ENCODE measurements around the gene NAA25. TPM values are rescaled to one million over a fixed set of nuclear protein-coding genes. Genes with fewer than 3 reads are reported as not detected.

Gene NAA25
- total RNA-seq, 1 donor from 2014 or later, result 24.1 TPM

DNA sequence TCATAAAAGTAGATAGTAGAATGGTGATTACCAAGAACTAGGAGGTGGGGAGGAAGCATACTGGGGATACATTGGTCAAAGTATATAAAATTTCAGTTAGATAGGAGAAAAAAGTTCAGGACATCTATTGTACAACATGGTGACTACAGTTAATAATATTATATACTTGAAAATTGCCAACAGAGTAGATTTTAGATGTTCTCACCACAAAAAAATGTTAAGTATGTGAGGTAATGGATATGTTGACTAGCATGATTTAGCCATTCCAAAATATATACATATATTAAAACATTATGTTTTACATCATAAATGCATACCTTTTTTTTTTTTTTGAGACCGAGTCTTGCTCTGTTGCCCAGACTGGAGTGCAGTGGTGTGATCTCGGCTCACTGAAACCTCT lies 126.6 kb downstream of the NAA25 start:
- TF ChIP-seq, protein P1, sequence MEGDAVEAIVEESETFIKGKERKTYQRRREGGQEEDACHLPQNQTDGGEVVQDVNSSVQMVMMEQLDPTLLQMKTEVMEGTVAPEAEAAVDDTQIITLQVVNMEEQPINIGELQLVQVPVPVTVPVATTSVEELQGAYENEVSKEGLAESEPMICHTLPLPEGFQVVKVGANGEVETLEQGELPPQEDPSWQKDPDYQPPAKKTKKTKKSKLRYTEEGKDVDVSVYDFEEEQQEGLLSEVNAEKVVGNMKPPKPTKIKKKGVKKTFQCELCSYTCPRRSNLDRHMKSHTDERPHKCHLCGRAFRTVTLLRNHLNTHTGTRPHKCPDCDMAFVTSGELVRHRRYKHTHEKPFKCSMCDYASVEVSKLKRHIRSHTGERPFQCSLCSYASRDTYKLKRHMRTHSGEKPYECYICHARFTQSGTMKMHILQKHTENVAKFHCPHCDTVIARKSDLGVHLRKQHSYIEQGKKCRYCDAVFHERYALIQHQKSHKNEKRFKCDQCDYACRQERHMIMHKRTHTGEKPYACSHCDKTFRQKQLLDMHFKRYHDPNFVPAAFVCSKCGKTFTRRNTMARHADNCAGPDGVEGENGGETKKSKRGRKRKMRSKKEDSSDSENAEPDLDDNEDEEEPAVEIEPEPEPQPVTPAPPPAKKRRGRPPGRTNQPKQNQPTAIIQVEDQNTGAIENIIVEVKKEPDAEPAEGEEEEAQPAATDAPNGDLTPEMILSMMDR (IDR thresholded peaks at IDR 0.05), result no peak
- TF ChIP-seq POLR2AphosphoS5 (IDR thresholded peaks at IDR 0.05; ENCODE audit: insufficient read depth in 1 of 2, low read depth in 1 of 2), result no peak
- TF ChIP-seq POLR2A (IDR thresholded peaks at IDR 0.05), result no peak
- no peaks in the 10 kb centered on the region for H3K4me1 ChIP-seq
- H3K27ac ChIP-seq, result no peak overlapping the region
- DNase-seq (ENCODE audit: extremely low spot score in 2 of 2), result no peak
- H3K4me3 ChIP-seq, result no peak overlapping the region
- no peaks in the 10 kb centered on the region for H3K27me3 ChIP-seq
- no peaks in the 10 kb centered on the region for H3K9me3 ChIP-seq
- intact Hi-C loops (cut with DNase I), result no loop called here
- no peaks in the 10 kb centered on the region for H3K36me3 ChIP-seq

DNA sequence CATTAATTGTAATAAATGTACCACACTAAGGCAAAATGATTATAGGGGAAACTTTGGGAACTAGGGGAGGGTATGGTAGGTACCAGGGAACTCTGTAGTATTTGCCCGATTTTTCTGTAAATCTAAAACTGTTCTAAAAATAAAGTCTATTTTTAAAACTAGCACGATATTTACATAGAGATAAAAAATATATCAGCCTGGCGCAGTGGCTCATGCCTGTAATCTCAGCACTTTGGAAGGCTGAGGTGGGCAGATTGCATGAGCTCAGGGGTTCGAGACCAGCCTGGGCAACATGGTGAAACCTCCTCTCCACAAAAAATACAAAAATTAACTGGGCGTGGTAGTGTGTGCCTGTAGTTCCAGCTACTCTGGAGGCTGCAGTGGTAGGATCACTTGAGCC lies 128.0 kb downstream of the NAA25 start:
- no peak overlapping the region for H3K4me3 ChIP-seq
- H3K36me3 ChIP-seq, result no peaks in the 10 kb centered on the region
- H3K27me3 ChIP-seq, result no peaks in the 10 kb centered on the region
- no peak overlapping the region for H3K27ac ChIP-seq
- no peak for DNase-seq (ENCODE audit: extremely low spot score in 2 of 2)
- TF ChIP-seq POLR2AphosphoS5 (IDR thresholded peaks at IDR 0.05; ENCODE audit: insufficient read depth in 1 of 2, low read depth in 1 of 2) (no peak), POLR2A (IDR thresholded peaks at IDR 0.05) (no peak)
- TF ChIP-seq, protein P1 (IDR thresholded peaks at IDR 0.05), result no peak
- intact Hi-C loops (cut with DNase I), result no loop called here
- H3K9me3 ChIP-seq, result no peaks in the 10 kb centered on the region
- no peaks in the 10 kb centered on the region for H3K4me1 ChIP-seq

DNA sequence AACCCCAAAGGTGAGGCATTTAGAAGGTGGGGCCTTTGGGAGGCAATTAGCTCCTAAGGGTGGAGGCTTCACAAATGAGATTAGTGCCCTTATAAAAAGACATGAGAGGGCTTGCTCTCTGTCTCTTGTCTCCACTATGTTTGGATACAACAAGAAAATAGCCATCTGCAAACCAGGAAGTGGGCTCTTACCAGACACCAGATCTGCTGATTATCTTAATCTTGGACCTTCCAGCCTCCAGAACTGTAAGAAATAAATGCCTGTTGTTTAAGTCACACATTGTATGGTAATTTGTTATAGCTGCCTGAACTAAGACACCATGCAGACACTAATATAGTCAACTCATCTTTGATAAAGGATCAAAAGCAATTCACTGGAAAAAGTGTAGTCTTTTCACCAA lies 130.0 kb downstream of the NAA25 start:
- Histone ChIP-seq H3K4me1 (no peaks in the 10 kb centered on the region), H3K36me3 (no peaks in the 10 kb centered on the region), H3K27ac (no peak overlapping the region), H3K27me3 (no peaks in the 10 kb centered on the region), H3K4me3 (no peak overlapping the region), H3K9me3 (no peaks in the 10 kb centered on the region)
- intact Hi-C loops (cut with DNase I), result no loop called here
- TF ChIP-seq, protein P1 (IDR thresholded peaks at IDR 0.05), result no peak
- DNase-seq (ENCODE audit: extremely low spot score in 2 of 2), result no peak

DNA sequence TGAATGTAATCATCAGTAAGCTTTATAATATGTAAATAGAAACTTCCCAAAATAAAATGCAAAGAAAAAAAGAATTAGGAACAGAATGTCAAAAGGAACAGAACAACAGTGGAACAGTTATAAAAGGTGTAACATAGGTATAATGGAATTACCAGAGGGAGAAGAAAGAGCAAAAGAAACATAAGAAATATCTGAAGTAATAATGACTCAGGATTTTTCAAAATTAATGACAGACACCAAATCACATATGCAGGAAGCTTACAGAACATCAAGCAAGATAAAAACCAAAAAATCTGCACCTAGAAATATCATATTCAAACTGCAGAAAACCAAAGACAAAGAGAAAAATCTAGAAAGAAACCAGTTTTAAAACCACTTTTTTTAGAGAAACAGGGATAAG lies 131.7 kb downstream of the NAA25 start:
- Histone ChIP-seq H3K4me1 (no peaks in the 10 kb centered on the region), H3K9me3 (no peaks in the 10 kb centered on the region), H3K27ac (no peak overlapping the region), H3K36me3 (no peaks in the 10 kb centered on the region), H3K27me3 (no peaks in the 10 kb centered on the region), H3K4me3 (no peak overlapping the region)
- intact Hi-C loops (cut with DNase I), result no loop called here
- TF ChIP-seq, protein P1 (IDR thresholded peaks at IDR 0.05), result no peak
- TF ChIP-seq POLR2A (IDR thresholded peaks at IDR 0.05), result no peak
- no peak for TF ChIP-seq POLR2AphosphoS5 (IDR thresholded peaks at IDR 0.05; ENCODE audit: insufficient read depth in 1 of 2, low read depth in 1 of 2)
- DNase-seq (ENCODE audit: extremely low spot score in 2 of 2), result no peak

Small RNA genes lying within 50 kb of the gene (microRNA-seq; reads per million reads assigned to microRNA genes)
- not detected for gene MIR3657 (ENCODE audit: borderline number of aligned reads, borderline replicate concordance)

Small RNA genes lying within 50 kb of the gene (small RNA-seq; reads per million reads assigned to genes)
- 0.34 reads per million for gene AC004024.1
- gene MIR3657, result not detected
- not detected for gene RF00019

Other genes with a start within 250 kb of the NAA25 start
- 11.5 TPM for gene TMEM116, start 95.6 kb downstream of the NAA25 start, total RNA-seq
- gene ERP29, start 95.4 kb downstream of the NAA25 start, total RNA-seq, result 26.5 TPM
- 36.8 TPM for gene TRAFD1, start 16.8 kb upstream of the NAA25 start, total RNA-seq

All from vagina (tissue), 2 donors.